HFF-Myc (cell line): ENCODE measurements around the gene GNG8.

Experiments
- DNase-seq: peaks from one replicate; pipeline ENCODE4 v3.0.0-alpha.2; 2011; ENCODE audit warnings: low read depth; ENCODE audit errors: extremely low read depth
- H3K4me3 ChIP-seq: replicated peaks from 2 replicates; pipeline ENCODE4 v1.5.1; 2011; ENCODE audit warnings: low read depth, mild to moderate bottlenecking, control low read depth, low read length
- TF ChIP-seq, protein P1 (sequence below): IDR thresholded peaks from 2 replicates; pipeline ENCODE4 v1.5.1; 2012; ENCODE audit warnings: mild to moderate bottlenecking, low read depth, low read length, control low read depth; ENCODE audit errors: missing control alignments

Gene GNG8

DNA sequence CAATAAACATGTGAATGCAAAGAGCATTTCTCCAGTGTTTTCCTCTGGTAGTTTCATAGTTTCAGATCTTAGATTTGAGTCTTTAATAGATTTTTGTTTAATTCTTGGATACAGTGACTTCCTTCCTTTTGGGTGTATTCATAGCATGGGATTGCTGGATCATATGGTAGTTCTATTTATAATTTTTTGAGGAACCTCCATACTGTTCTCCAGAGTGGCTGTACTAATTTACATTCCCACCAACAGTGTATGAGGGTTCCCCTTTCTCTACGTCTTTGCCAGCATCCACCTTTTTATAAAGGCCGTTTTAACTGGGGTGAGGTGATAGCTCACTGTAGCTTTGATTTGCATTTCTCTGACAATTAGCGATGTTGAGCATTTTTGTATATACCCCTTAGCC, 44.1 kb downstream of the GNG8 start:
- H3K4me3 ChIP-seq: no peak overlapping the region
- no peak for DNase-seq
- TF ChIP-seq, protein P1, sequence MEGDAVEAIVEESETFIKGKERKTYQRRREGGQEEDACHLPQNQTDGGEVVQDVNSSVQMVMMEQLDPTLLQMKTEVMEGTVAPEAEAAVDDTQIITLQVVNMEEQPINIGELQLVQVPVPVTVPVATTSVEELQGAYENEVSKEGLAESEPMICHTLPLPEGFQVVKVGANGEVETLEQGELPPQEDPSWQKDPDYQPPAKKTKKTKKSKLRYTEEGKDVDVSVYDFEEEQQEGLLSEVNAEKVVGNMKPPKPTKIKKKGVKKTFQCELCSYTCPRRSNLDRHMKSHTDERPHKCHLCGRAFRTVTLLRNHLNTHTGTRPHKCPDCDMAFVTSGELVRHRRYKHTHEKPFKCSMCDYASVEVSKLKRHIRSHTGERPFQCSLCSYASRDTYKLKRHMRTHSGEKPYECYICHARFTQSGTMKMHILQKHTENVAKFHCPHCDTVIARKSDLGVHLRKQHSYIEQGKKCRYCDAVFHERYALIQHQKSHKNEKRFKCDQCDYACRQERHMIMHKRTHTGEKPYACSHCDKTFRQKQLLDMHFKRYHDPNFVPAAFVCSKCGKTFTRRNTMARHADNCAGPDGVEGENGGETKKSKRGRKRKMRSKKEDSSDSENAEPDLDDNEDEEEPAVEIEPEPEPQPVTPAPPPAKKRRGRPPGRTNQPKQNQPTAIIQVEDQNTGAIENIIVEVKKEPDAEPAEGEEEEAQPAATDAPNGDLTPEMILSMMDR: no peak

DNA sequence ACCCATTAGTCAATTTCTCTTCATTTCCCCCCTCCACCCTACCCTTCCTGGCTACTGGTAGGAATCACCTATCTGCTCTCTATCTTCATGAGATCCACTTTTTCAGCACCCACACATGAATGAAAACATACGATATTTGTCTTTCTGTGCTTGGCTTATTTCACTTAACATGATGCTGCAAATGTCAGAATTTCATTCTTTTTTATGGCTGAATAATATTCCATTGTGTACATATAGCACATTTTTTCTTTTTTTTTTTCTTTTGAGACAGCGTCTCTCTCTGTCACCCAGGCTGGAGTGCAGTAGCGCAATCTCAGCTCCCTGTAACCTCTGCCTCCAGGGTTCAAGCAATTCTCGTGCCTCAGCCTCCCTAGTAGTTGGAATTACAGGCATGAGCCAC, 44.7 kb downstream of the GNG8 start:
- H3K4me3 ChIP-seq: no peak overlapping the region
- DNase-seq: no peak
- TF ChIP-seq, protein P1: no peak

DNA sequence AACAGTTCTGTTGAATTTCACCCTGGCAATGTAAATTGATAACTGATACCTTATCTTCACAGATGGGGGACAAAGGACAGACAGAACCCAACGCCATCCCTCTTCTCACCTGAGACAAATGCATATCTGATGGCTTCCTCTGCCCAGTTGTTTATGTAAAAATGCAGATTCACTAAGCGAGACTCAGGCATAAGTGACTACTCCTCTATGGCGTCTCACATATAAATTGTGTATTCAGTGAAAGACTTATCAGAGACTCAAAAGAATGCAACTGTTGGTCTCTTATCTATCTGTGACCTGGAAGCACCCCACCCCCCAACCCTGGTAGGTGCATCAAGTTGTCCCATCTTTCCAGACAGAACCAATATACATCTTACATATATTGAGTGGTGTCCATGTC, 48.1 kb downstream of the GNG8 start:
- H3K4me3 ChIP-seq: no peak overlapping the region
- TF ChIP-seq, protein P1: no peak
- no peak for DNase-seq

DNA sequence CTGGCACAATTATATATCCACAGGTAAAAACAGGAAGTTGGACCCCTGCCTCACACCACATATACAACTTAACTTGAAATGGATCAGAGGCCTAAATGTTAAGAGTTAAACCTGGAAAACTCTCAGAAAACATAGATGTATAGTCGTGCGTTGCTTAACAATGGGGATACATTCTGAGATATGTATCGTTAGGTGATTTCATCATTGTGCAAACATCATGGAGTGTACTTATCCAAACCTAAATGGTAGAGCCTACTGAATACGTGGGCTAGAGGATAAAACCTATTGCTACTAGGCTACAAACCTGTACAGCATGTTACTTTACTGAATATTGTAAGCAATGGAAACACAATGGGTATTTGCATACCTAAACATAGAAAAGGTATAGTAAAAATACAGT, 49.7 kb downstream of the GNG8 start:
- TF ChIP-seq, protein P1: no peak

DNA sequence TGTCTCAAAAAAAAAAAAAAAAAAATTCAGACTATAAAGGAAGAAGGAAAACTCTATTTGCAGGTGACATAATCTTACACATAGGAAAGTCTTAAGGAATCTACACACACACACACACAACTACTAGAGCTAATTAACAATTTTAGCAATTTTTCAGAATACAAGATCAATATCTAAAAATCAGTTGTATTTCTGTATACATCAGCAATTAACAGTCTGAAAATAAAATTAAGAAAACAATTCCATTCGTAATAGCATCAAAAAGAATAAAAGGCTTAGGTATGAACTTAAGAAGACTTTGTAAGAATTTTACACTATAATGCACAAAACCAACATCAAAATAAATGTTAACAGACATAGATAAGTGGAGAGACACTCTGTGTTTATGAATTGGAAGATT, 50.5 kb downstream of the GNG8 start:
- no peak overlapping the region for H3K4me3 ChIP-seq
- DNase-seq: no peak
- TF ChIP-seq, protein P1: no peak

More for the DNA sequence above, 49.7 kb downstream of the GNG8 start:
- no peak for DNase-seq
- H3K4me3 ChIP-seq: no peak overlapping the region
